Cortex of kidney (tissue), 1 donor: Measurements from ENCODE around the gene RPA3.

Experiments
- DNase-seq: peaks from one replicate; lab custom pipeline; 2025; lab: John Stamatoyannopoulos, UW

The RPA3 gene

GRCh38 chr7:7718492-7718891, at the start of gene RPA3:
TSS of gene RPA3 (minus strand) at chr7:7718607. CDS start at chr7:7640418, 78,189 bp downstream.
- no peak for DNase-seq

GRCh38 chr7:7766671-7767070, 48.3 kb upstream of the RPA3 start:
- DNase-seq: no peak

- DNase-seq: no peak
Measured at GRCh38 chr7:7765422-7765821, 47.0 kb upstream of the RPA3 start.

GRCh38 chr7:7764520-7765396, 46.4 kb upstream of the RPA3 start:
- no peak for DNase-seq

GRCh38 chr7:7761974-7762779, 43.8 kb upstream of the RPA3 start:
- no peak for DNase-seq

- no peak for DNase-seq
Measured at GRCh38 chr7:7761340-7761973, 43.0 kb upstream of the RPA3 start.

GRCh38 chr7:7757576-7757975, 39.2 kb upstream of the RPA3 start:
- no peak for DNase-seq

GRCh38 chr7:7756577-7756976, 38.2 kb upstream of the RPA3 start:
- no peak for DNase-seq

GRCh38 chr7:7751243-7752092, 33.1 kb upstream of the RPA3 start:
- no peak for DNase-seq

- no peak for DNase-seq
Measured at GRCh38 chr7:7750571-7751242, 32.3 kb upstream of the RPA3 start.

GRCh38 chr7:7746458-7746857, 28.1 kb upstream of the RPA3 start:
- DNase-seq: no peak

- no peak for DNase-seq
Measured at GRCh38 chr7:7745966-7746365, 27.6 kb upstream of the RPA3 start.

GRCh38 chr7:7745258-7745657, 26.9 kb upstream of the RPA3 start:
- no peak for DNase-seq

GRCh38 chr7:7742223-7742622, 23.8 kb upstream of the RPA3 start:
- no peak for DNase-seq

- no peak for DNase-seq
Measured at GRCh38 chr7:7740037-7740355, 21.6 kb upstream of the RPA3 start.

GRCh38 chr7:7739204-7740036, 21.0 kb upstream of the RPA3 start:
- no peak for DNase-seq

GRCh38 chr7:7738622-7739021, 20.2 kb upstream of the RPA3 start:
- no peak for DNase-seq

GRCh38 chr7:7738177-7738576, 19.8 kb upstream of the RPA3 start:
- DNase-seq: no peak

GRCh38 chr7:7737674-7738073, 19.3 kb upstream of the RPA3 start:
- DNase-seq: no peak

- DNase-seq: no peak
Measured at GRCh38 chr7:7736671-7737070, 18.3 kb upstream of the RPA3 start.
